Mesothelial cell of epicardium (in vitro differentiated cells): Measurements from ENCODE around the gene SOX6. TPM values are rescaled to one million over a fixed set of nuclear protein-coding genes. Genes with fewer than 3 reads are reported as not detected.

Experiments
- DNase-seq, 2 experiments: peaks; one replicate each; pipeline ENCODE4 v3.0.0; 2021; ENCODE audit warnings: low spot score in 2 of 2; ENCODE audit not compliant: unreplicated experiment in 2 of 2
- H3K27ac Mint-ChIP-seq: 2 replicates; pipeline ENCODE4 v1.8.0; 2021; ENCODE audit warnings: mixed read lengths
- H3K27me3 Mint-ChIP-seq: 2 replicates; pipeline ENCODE4 v1.8.0; 2021; ENCODE audit warnings: low read depth, mixed read lengths
- H3K36me3 Mint-ChIP-seq: 2 replicates; pipeline ENCODE4 v1.8.0; 2021; ENCODE audit warnings: mixed read lengths
- H3K4me1 Mint-ChIP-seq: 2 replicates; pipeline ENCODE4 v1.8.0; 2021; ENCODE audit warnings: mixed read lengths
- H3K4me3 Mint-ChIP-seq: 2 replicates; pipeline ENCODE4 v1.8.0; 2021; ENCODE audit warnings: mild to moderate bottlenecking, moderate library complexity, mixed read lengths
- H3K9me3 Mint-ChIP-seq: 2 replicates; pipeline ENCODE4 v1.8.0; 2021; ENCODE audit warnings: mixed read lengths
- CTCF ChIP-seq: fragments of 200-600 bp; sonication (generic); IDR thresholded peaks from one replicate; pipeline ENCODE4 v1.5.0; 2021; ENCODE audit warnings: antibody characterized with exemption; ENCODE audit not compliant: unreplicated experiment
- total RNA-seq: library from RNA; stranded (reverse); gene quantifications from 3 replicates; pipeline ENCODE4 v1.2.1, GENCODE V29; 2021

Gene SOX6
- total RNA-seq, 1 donor from 2014 or later, result 46.4 TPM

GRCh38 chr11:15938983-15939382 lies 417.4 kb downstream of the SOX6 start:
- no peak for TF ChIP-seq CTCF
- H3K4me3 Mint-ChIP-seq, result no peak overlapping the region
- no peak for DNase-seq
- no peaks in the 10 kb centered on the region for H3K4me1 Mint-ChIP-seq
- no peak overlapping the region for H3K27ac Mint-ChIP-seq
- no peaks in the 10 kb centered on the region for H3K9me3 Mint-ChIP-seq
- H3K36me3 Mint-ChIP-seq, result no peaks in the 10 kb centered on the region
- peaks cover 7% of the 10 kb centered on the region for H3K27me3 Mint-ChIP-seq

GRCh38 chr11:15938121-15938611 lies 418.2 kb downstream of the SOX6 start:
- Mint-ChIP-seq H3K36me3 (no peaks in the 10 kb centered on the region), H3K27ac (no peak overlapping the region), H3K4me1 (no peaks in the 10 kb centered on the region), H3K9me3 (no peaks in the 10 kb centered on the region), H3K4me3 (no peak overlapping the region), H3K27me3 (peaks cover 7% of the 10 kb centered on the region)
- TF ChIP-seq CTCF, result no peak
- no peak for DNase-seq

GRCh38 chr11:15937601-15938120 lies 418.7 kb downstream of the SOX6 start:
- H3K4me1 Mint-ChIP-seq, result no peaks in the 10 kb centered on the region
- H3K36me3 Mint-ChIP-seq, result no peaks in the 10 kb centered on the region
- no peak overlapping the region for H3K27ac Mint-ChIP-seq
- no peak overlapping the region for H3K4me3 Mint-ChIP-seq
- no peak for TF ChIP-seq CTCF
- H3K27me3 Mint-ChIP-seq, result peaks cover 7% of the 10 kb centered on the region
- H3K9me3 Mint-ChIP-seq, result no peaks in the 10 kb centered on the region
- DNase-seq, result no peak

GRCh38 chr11:15936011-15936410 lies 420.3 kb downstream of the SOX6 start:
- H3K9me3 Mint-ChIP-seq, result peaks cover 8% of the 10 kb centered on the region
- H3K36me3 Mint-ChIP-seq, result no peaks in the 10 kb centered on the region
- no peak overlapping the region for H3K4me3 Mint-ChIP-seq
- peaks cover 5% of the 10 kb centered on the region for H3K27me3 Mint-ChIP-seq
- no peaks in the 10 kb centered on the region for H3K4me1 Mint-ChIP-seq
- DNase-seq, result no peak
- no peak overlapping the region for H3K27ac Mint-ChIP-seq
- TF ChIP-seq CTCF, result no peak

GRCh38 chr11:15935373-15935772 lies 421.0 kb downstream of the SOX6 start:
- no peaks in the 10 kb centered on the region for H3K36me3 Mint-ChIP-seq

More at GRCh38 chr11:15935373-15935772, 421.0 kb downstream of the SOX6 start:
- Mint-ChIP-seq H3K4me3 (no peak overlapping the region), H3K27me3 (peaks cover 5% of the 10 kb centered on the region), H3K4me1 (no peaks in the 10 kb centered on the region), H3K9me3 (peaks cover 12% of the 10 kb centered on the region), H3K27ac (no peak overlapping the region)
- no peak for DNase-seq
- no peak for TF ChIP-seq CTCF
